Stimulated activated CD4-positive, alpha-beta T cell treated with anti-CD3 and anti-CD28 coated beads, Interleukin-12 subunit alpha, Interleukin-12 subunit beta, amount 100 ng/mL, for 4 hours (primary cell): ENCODE measurements around the gene ADK.
"Not testable (repeated sequence)": the region's sequence is repeated elsewhere in the genome, so short reads cannot be mapped to it uniquely, and the experiment has no call there.

Experiments
- DNase-seq: peaks from one replicate; pipeline ENCODE4 v3.0.0-alpha.2; 2020

ADK gene

GRCh38 chr10:74146980-74147379, 4.0 kb upstream of the ADK start:
- DNase-seq, result not testable (repeated sequence)

- DNase-seq, result peak; percentile 71
These were observed 624 bp upstream of the ADK start, which contains the start of gene AP3M1 for GRCh38 chr10:74150204-74150989. AP3M1 (minus strand) TSS chr10:74150828; CDS start chr10:74138379, 12,449 bp downstream.

GRCh38 chr10:74151879-74152722, 1.1 kb downstream of the ADK start:
- DNase-seq, result no peak

GRCh38 chr10:74153123-74153522, 2.1 kb downstream of the ADK start:
- DNase-seq, result no peak

- no peak for DNase-seq
These were observed 2.7 kb downstream of the ADK start for GRCh38 chr10:74153676-74154075.

- DNase-seq, result no peak
These were observed 5.9 kb downstream of the ADK start for GRCh38 chr10:74156919-74157289.

GRCh38 chr10:74160013-74160412, 9.0 kb downstream of the ADK start:
- no peak for DNase-seq

- no peak for DNase-seq
These were observed 12.5 kb downstream of the ADK start for GRCh38 chr10:74163319-74164068.

- no peak for DNase-seq
These were observed 13.9 kb downstream of the ADK start for GRCh38 chr10:74164716-74165529.

GRCh38 chr10:74165530-74165901, 14.5 kb downstream of the ADK start:
- no peak for DNase-seq

GRCh38 chr10:74167443-74167842, 16.4 kb downstream of the ADK start:
- no peak for DNase-seq

- no peak for DNase-seq
These were observed 20.6 kb downstream of the ADK start for GRCh38 chr10:74171625-74172024.

- DNase-seq, result no peak
These were observed 23.5 kb downstream of the ADK start for GRCh38 chr10:74174521-74174920.

- no peak for DNase-seq
These were observed 24.7 kb downstream of the ADK start for GRCh38 chr10:74175510-74176379.

GRCh38 chr10:74176380-74177139, 25.5 kb downstream of the ADK start:
- peak; percentile 94 for DNase-seq

- peak; percentile 44 for DNase-seq
These were observed 26.2 kb downstream of the ADK start for GRCh38 chr10:74177140-74177677.

GRCh38 chr10:74178042-74178791, 27.2 kb downstream of the ADK start:
- DNase-seq, result no peak

GRCh38 chr10:74179111-74179710, 28.2 kb downstream of the ADK start:
- DNase-seq, result no peak

GRCh38 chr10:74186678-74187077, 35.7 kb downstream of the ADK start:
- no peak for DNase-seq
